Forelimb muscle (tissue), 1 donor: Measurements from ENCODE around the gene ZNF592. TPM values are rescaled to one million over a fixed set of nuclear protein-coding genes. Genes with fewer than 3 reads are reported as not detected.
A peak's percentile ranks its signal among the peaks of the same experiment; 100 is the strongest.

ENCODE experiments used
- DNase-seq: peaks from one replicate; pipeline ENCODE4 v3.0.0-alpha.2; 2013; ENCODE audit warnings: low read depth
- polyA plus RNA-seq: library from polyadenylated mRNA; unstranded; fragments of 120-200 nt; gene quantifications from one replicate; pipeline ENCODE4 v1.2.1, GENCODE V29; 2013; ENCODE audit not compliant: insufficient read length

The ZNF592 gene
- polyA plus RNA-seq, 1 donor: 22.2 TPM

- no peak for DNase-seq
These were observed 58.8 kb downstream of the ZNF592 start for GRCh38 chr15:84807228-84807627.

GRCh38 chr15:84810073-84810840 lies 61.9 kb downstream of the ZNF592 start:
- DNase-seq: no peak

- DNase-seq: no peak
These were observed 62.8 kb downstream of the ZNF592 start for GRCh38 chr15:84811151-84811550.

GRCh38 chr15:84811828-84812227 lies 63.4 kb downstream of the ZNF592 start:
- no peak for DNase-seq

GRCh38 chr15:84812842-84813241 lies 64.5 kb downstream of the ZNF592 start:
- no peak for DNase-seq

- no peak for DNase-seq
These were observed 65.0 kb downstream of the ZNF592 start for GRCh38 chr15:84813435-84813834.

- DNase-seq: no peak
These were observed 65.5 kb downstream of the ZNF592 start for GRCh38 chr15:84813931-84814330.

GRCh38 chr15:84814916-84815315 lies 66.5 kb downstream of the ZNF592 start:
- no peak for DNase-seq

GRCh38 chr15:84816694-84817465 lies 68.5 kb downstream of the ZNF592 start, which contains the start of gene ALPK3:
TSS of gene ALPK3 (plus strand) at chr15:84817356. CDS start at chr15:84817453, 97 bp downstream.
- no peak for DNase-seq

- DNase-seq: no peak
These were observed 69.2 kb downstream of the ZNF592 start for GRCh38 chr15:84817466-84818081.

GRCh38 chr15:84818261-84819131 lies 70.1 kb downstream of the ZNF592 start:
- DNase-seq: no peak

- no peak for DNase-seq
These were observed 70.9 kb downstream of the ZNF592 start for GRCh38 chr15:84819291-84819768.

GRCh38 chr15:84819791-84820190 lies 71.4 kb downstream of the ZNF592 start:
- DNase-seq: no peak

- no peak for DNase-seq
These were observed 73.2 kb downstream of the ZNF592 start for GRCh38 chr15:84821501-84822021.

GRCh38 chr15:84822653-84823281 lies 74.4 kb downstream of the ZNF592 start:
- DNase-seq: no peak

GRCh38 chr15:84823282-84823878 lies 75.0 kb downstream of the ZNF592 start:
- no peak for DNase-seq

GRCh38 chr15:84824260-84825007 lies 76.0 kb downstream of the ZNF592 start:
- peak; percentile 91 for DNase-seq

GRCh38 chr15:84826369-84826823 lies 78.0 kb downstream of the ZNF592 start:
- DNase-seq: no peak

GRCh38 chr15:84827246-84827645 lies 78.9 kb downstream of the ZNF592 start:
- DNase-seq: no peak
